DMS53 treated with DMSO at 0.1 percent for 48 hours (cell line): ENCODE measurements around the gene BACH1.
"Not testable (repeated sequence)": the region's sequence is repeated elsewhere in the genome, so short reads cannot be mapped to it uniquely, and the experiment has no call there.

Experiments used
- DNase-seq: peaks from one replicate; lab custom pipeline; 2025; ENCODE audit not compliant: unreplicated experiment; lab: John Stamatoyannopoulos, UW

The BACH1 gene

GRCh38 chr21:29342363-29342957 lies 43.7 kb downstream of the BACH1 start:
- no peak for DNase-seq

- no peak for DNase-seq
Measured at GRCh38 chr21:29343519-29343918, 44.8 kb downstream of the BACH1 start.

GRCh38 chr21:29346281-29346680 lies 47.6 kb downstream of the BACH1 start:
- DNase-seq, result no peak

GRCh38 chr21:29346771-29347170 lies 48.0 kb downstream of the BACH1 start:
- DNase-seq, result no peak

GRCh38 chr21:29347274-29347681 lies 48.6 kb downstream of the BACH1 start:
- no peak for DNase-seq

GRCh38 chr21:29349702-29350101 lies 51.0 kb downstream of the BACH1 start:
- no peak for DNase-seq

GRCh38 chr21:29350246-29350779 lies 51.6 kb downstream of the BACH1 start:
- DNase-seq, result no peak

GRCh38 chr21:29351691-29352090 lies 53.0 kb downstream of the BACH1 start:
- DNase-seq, result no peak

- not testable (repeated sequence) for DNase-seq
Measured at GRCh38 chr21:29355043-29355710, 56.5 kb downstream of the BACH1 start.

GRCh38 chr21:29356291-29356690 lies 57.6 kb downstream of the BACH1 start:
- not testable (repeated sequence) for DNase-seq

GRCh38 chr21:29356810-29357209 lies 58.1 kb downstream of the BACH1 start:
- not testable (repeated sequence) for DNase-seq

- no peak for DNase-seq
Measured at GRCh38 chr21:29359718-29360117, 61.0 kb downstream of the BACH1 start.

GRCh38 chr21:29360799-29361765 lies 62.4 kb downstream of the BACH1 start:
- DNase-seq, result no peak

GRCh38 chr21:29362758-29363157 lies 64.0 kb downstream of the BACH1 start:
- DNase-seq, result no peak

- DNase-seq, result no peak
Measured at GRCh38 chr21:29365661-29366265, 67.0 kb downstream of the BACH1 start.

GRCh38 chr21:29366532-29366931 lies 67.8 kb downstream of the BACH1 start:
- DNase-seq, result no peak

- no peak for DNase-seq
Measured at GRCh38 chr21:29367335-29367734, 68.6 kb downstream of the BACH1 start.

- no peak for DNase-seq
Measured at GRCh38 chr21:29368906-29369305, 70.2 kb downstream of the BACH1 start.

GRCh38 chr21:29371464-29371863 lies 72.7 kb downstream of the BACH1 start:
- no peak for DNase-seq

- peak; percentile 58 for DNase-seq
Measured at GRCh38 chr21:29372063-29372802, 73.5 kb downstream of the BACH1 start.
